Thymus (tissue), 11 donors: ENCODE data around the gene QDPR. TPM values are rescaled to one million over a fixed set of nuclear protein-coding genes. Genes with fewer than 3 reads are reported as not detected.

ENCODE experiments used
- DNase-seq, 9 donors: peaks; one replicate each; pipeline ENCODE4 v3.0.0-alpha.2; 2013; ENCODE audit warnings: low spot score in 9 of 9, low read depth in 6 of 9, missing footprints in 1 of 9
- H3K27ac ChIP-seq, 2 donors: one replicate each; pipeline ENCODE4 v1.5.1; 2013; ENCODE audit warnings: control low read depth in 1 of 2, low read depth in 1 of 2, low read length in 1 of 2, mild to moderate bottlenecking in 1 of 2, moderate library complexity in 1 of 2
- H3K27me3 ChIP-seq, 2 donors: one replicate each; pipeline ENCODE4 v1.5.1; 2013; ENCODE audit warnings: low read length in 1 of 2; ENCODE audit not compliant: control insufficient read depth in 2 of 2, insufficient read depth in 1 of 2
- H3K36me3 ChIP-seq, 2 donors: one replicate each; pipeline ENCODE4 v1.5.1; 2013; ENCODE audit warnings: low read length in 1 of 2, mild to moderate bottlenecking in 1 of 2, moderate library complexity in 1 of 2; ENCODE audit not compliant: control insufficient read depth in 2 of 2, insufficient read depth in 2 of 2
- H3K4me1 ChIP-seq, 2 donors: one replicate each; pipeline ENCODE4 v1.5.1; 2013; ENCODE audit warnings: low read length in 2 of 2; ENCODE audit not compliant: control insufficient read depth in 2 of 2, insufficient read depth in 2 of 2
- H3K4me3 ChIP-seq, 2 donors: one replicate each; pipeline ENCODE4 v1.5.1; 2013; ENCODE audit warnings: low read length in 2 of 2, control low read depth in 1 of 2, mild to moderate bottlenecking in 1 of 2
- H3K9me3 ChIP-seq, 2 donors: one replicate each; pipeline ENCODE4 v1.5.1; 2013; ENCODE audit warnings: low read length in 1 of 2, mild to moderate bottlenecking in 1 of 2; ENCODE audit not compliant: control insufficient read depth in 2 of 2, insufficient read depth in 1 of 2
- WGBS: extraction: QIAGEN DNeasy Blood & Tissue Kit; methylation state at CpG from one replicate; pipeline ENCODE4 v1.1.7; 2013; 5-methylcytosine and 5-hydroxymethylcytosine counted together
- polyA plus RNA-seq: library from polyadenylated mRNA; stranded (reverse); fragments of 200-250 nt; gene quantifications from one replicate; pipeline ENCODE4 v1.2.3, GENCODE V29; 2013
- total RNA-seq: library from RNA; stranded (reverse); fragments of 120-200 nt; gene quantifications from one replicate; pipeline ENCODE4 v1.2.4, GENCODE V29; 2013
- donor health status: healthy.

Gene QDPR
- total and polyA plus RNA-seq, 2 donors, result 4.5 to 19.5 TPM

DNA sequence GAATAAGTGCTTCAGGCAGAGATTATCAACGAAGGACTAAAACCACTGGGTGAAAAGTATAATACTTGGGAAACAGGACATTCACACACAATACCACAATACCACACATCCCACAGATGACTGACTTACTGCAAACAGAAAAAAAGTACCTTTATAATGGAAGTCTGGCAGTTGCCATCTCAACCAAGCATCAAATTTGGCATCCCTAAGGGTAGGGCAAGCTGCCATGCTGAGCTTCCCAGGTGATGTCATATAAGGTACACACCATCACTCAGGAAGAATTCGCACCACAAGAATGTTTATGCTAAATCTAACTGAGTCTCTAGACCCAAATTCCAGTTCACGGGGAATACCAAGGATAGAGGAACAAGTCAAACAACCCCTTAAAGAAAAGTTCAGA lies 9.1 kb downstream of the QDPR start:
- Histone ChIP-seq H3K9me3 (no peaks in the 10 kb centered on the region), H3K4me1 (no peaks in the 10 kb centered on the region), H3K36me3 (peaks cover 6 to 21% of the 10 kb centered on the region in 2 donors), H3K27me3 (no peaks in the 10 kb centered on the region), H3K27ac (no peak overlapping the region), H3K4me3 (no peak overlapping the region)
- WGBS, result 94% methylated on average over 3 of the region's 3 CpGs
- DNase-seq, result peak in 1 of 9 donors; percentile 12

DNA sequence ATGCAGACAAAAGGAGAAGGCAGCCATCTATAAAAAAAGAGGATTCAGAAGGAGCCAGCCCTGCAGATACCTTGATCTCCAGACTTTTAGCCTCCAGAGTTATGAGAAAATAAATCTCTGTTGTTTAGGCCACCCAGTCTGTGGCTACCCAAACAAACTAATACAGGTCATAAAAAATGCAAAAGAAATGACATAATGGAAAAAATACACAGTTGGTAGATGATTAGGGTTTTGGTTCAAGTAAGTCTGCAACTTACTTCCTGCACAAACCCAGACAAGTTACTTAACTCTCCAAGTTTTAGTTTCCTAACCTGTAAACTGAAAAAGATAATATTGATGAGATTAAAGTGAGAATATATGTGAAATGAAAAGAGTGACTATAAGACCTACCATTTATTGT lies 11.3 kb downstream of the QDPR start:
- DNase-seq, result no peak
- Histone ChIP-seq H3K4me3 (no peak overlapping the region), H3K27ac (no peak overlapping the region), H3K27me3 (no peaks in the 10 kb centered on the region), H3K9me3 (no peaks in the 10 kb centered on the region), H3K36me3 (peaks cover 3 to 23% of the 10 kb centered on the region in 2 donors), H3K4me1 (no peaks in the 10 kb centered on the region)

DNA sequence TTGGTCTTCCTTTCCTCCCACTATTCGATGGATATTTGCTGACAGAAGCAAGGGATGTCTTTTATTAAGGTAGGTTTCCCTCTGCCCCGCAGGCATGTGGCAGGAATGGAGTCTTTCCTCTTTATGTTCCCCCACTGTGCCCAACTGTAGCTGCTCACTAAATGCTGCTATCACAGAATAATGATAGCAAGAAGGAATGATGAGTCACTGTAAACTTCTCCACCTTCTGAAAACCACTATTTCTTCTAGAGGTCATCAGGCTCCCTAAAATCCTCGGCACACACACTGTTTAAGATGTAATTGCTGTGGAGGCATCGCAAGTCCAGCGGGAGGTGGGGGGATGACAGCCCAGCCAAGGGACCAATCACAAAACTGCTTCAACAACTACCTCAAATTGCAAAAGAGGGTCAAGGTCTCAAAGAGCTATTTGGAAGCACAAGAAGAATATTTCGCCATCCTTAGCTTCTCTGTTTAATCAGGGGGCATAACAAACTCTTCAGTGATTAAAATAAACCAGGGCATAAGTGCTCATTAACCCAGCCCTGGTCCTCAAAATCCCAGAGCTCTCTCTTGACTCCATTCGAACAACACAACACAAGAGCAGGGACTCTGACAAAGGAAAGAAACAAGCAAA lies 13.9 kb downstream of the QDPR start:
- no peaks in the 10 kb centered on the region for H3K27me3 ChIP-seq
- WGBS, result 98% methylated on average over 7 of the region's 7 CpGs
- H3K36me3 ChIP-seq, result peaks cover 10 to 23% of the 10 kb centered on the region in 2 donors
- H3K9me3 ChIP-seq, result no peaks in the 10 kb centered on the region
- no peaks in the 10 kb centered on the region for H3K4me1 ChIP-seq
- DNase-seq, result no peak
- no peak overlapping the region for H3K4me3 ChIP-seq
- H3K27ac ChIP-seq, result no peak overlapping the region

DNA sequence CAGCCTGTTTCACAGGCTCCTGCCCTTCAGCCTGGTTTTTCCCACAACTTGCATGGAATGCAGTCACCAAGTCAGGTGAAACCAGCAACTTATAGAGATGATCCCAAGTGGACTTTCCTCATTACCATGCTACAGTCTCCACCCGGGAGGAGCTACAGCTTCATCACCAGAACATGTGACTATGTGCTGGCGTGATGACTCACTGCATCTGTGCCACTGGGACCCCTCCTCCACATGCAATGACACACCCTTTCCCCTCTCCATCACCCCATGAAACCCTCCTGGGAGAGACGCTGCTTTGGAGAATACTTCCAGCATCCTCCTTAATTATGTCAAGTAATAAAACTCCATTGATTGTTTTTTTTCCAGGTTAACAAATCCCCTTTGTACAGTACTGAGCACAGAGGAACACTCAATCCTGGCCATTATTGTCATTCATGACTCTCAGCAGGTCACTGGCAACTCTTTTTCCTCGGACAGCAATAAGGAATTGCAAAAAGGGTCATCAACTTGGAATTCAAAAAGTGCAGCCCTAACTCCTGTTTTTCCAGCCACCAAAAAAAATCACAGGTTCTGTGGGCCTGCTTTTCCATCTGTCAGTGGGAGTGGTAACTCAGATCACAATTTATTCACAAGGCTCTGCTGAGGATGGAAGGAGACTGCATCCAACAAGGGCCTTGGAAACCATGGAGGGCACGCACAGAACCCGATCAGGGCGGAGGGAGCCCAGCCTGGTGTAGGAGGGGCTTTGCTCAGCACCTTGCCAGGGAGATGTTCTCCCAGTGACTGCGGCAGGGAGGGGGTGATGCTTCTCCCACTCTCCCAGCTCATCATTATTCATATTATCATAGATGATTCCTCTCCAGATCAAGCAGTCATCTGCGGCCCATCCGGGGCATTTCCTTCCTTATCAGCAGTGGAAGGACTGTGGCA lies 17.4 kb downstream of the QDPR start:
- no peak for DNase-seq
- no peaks in the 10 kb centered on the region for H3K9me3 ChIP-seq
- H3K27ac ChIP-seq, result no peak overlapping the region
- 96% methylated on average over 10 of the region's 10 CpGs for WGBS
- H3K4me3 ChIP-seq, result no peak overlapping the region
- peaks cover 11 to 20% of the 10 kb centered on the region in 2 donors for H3K36me3 ChIP-seq
- H3K27me3 ChIP-seq, result no peaks in the 10 kb centered on the region
- peaks cover 0 to 8% of the 10 kb centered on the region in 2 donors for H3K4me1 ChIP-seq

DNA sequence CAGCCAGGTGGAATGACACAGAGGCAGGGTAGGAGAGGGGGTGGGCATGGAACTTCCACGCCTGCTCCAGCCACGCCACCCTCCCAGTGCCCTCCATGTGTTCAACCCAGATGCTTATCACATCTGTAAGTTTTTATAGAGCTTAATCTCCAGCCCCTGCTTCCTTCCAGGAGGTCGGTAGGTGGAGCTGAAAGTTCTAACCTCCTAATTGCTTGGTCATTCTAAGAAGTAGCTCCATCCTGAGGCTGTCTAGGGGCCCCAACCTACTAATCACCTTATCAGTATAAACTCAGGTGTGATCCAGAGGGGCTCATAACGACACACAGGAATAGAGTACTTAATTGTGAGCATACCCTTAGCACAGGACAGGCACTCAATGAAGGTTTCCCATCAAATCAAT lies 18.3 kb downstream of the QDPR start:
- no peak overlapping the region for H3K4me3 ChIP-seq
- no peak for DNase-seq
- H3K27me3 ChIP-seq, result no peaks in the 10 kb centered on the region
- H3K36me3 ChIP-seq, result peaks cover 11 to 25% of the 10 kb centered on the region in 2 donors
- 74% methylated on average over 4 of the region's 4 CpGs for WGBS
- H3K9me3 ChIP-seq, result no peaks in the 10 kb centered on the region
- H3K4me1 ChIP-seq, result peaks cover 6 to 17% of the 10 kb centered on the region in 2 donors
- H3K27ac ChIP-seq, result no peak overlapping the region

DNA sequence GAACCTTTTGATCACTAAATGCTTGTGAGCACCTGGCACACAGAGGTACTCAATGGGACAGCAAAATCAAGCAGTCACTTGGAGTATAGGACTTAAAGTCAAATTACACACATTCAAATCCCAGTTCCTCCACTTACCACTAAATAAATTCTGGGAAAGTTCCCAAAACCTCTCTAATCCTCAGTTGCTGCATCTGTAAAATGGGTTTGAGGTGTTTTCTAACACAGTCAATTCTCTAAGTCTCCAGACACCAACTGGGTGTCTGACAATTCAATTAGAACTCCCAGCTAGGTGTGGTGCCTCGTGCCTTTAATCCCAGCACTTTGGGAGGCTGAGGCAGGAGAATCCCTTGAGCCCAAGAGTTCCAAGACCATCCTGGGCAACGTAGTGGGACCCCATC lies 19.0 kb downstream of the QDPR start:
- 93% methylated on average over 2 of the region's 2 CpGs for WGBS
- no peak overlapping the region for H3K27ac ChIP-seq
- H3K4me1 ChIP-seq, result peaks cover 6 to 19% of the 10 kb centered on the region in 2 donors
- no peaks in the 10 kb centered on the region for H3K9me3 ChIP-seq
- no peak overlapping the region for H3K4me3 ChIP-seq
- H3K36me3 ChIP-seq, result peaks cover 11 to 24% of the 10 kb centered on the region in 2 donors
- no peak for DNase-seq
- H3K27me3 ChIP-seq, result no peaks in the 10 kb centered on the region

DNA sequence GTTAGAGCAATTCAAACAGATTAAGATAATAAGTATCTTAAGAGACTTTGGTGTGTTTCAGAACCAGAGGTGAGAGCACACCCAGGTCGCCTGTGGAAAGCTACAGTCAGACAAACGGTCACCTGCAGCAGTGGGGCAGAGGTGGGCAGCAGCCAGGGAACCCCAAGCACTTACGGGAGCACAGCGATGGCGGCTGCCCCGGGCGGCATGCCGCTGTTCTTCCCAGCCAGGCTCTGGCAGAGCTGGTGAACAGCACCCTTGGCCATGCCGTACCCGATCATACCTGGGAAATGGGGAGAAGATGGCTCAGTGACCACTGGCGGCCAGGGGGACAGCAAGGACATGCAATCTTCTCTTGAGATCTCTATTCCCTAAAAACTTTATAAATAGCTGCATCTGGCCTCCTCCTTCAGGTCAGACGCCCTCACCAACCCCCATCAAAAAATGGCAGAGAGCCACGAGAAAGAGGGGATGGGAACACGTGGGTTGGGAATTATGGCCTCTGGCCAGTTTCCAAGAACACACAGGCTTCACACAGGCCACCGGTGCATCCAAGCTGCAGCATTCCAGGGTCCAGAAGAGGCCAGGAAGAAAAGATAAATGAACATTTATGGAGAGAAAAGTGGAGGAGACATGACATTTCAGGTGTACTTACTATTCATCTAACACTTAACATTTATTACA lies 19.7 kb downstream of the QDPR start:
- DNase-seq, result no peak
- 95% methylated on average over 15 of the region's 15 CpGs for WGBS
- Histone ChIP-seq H3K4me3 (no peak overlapping the region), H3K27me3 (no peaks in the 10 kb centered on the region), H3K27ac (no peak overlapping the region), H3K36me3 (peaks cover 11 to 20% of the 10 kb centered on the region in 2 donors), H3K9me3 (no peaks in the 10 kb centered on the region), H3K4me1 (peaks cover 6 to 19% of the 10 kb centered on the region in 2 donors)

DNA sequence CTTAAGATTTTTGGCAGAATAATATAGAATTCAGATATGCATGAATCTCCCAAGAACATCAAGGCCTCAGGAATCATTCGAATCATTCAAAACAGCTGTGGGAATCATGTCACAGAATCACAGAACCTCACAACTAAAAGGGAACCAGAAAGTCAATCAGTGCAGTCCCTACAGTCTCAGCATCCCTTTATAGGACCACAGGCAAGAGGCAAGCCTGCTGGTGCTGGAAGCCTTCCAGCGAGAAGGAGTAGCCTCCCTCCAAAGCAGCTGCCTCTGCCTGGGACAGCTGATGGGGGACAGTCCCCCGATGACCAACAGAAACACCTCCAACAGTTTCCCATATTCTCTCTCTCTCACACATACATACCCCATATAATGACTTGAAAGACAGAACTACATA lies 20.7 kb downstream of the QDPR start:
- Histone ChIP-seq H3K27ac (no peak overlapping the region), H3K4me3 (no peak overlapping the region), H3K9me3 (no peaks in the 10 kb centered on the region), H3K27me3 (no peaks in the 10 kb centered on the region), H3K4me1 (peaks cover 6 to 19% of the 10 kb centered on the region in 2 donors), H3K36me3 (peaks cover 16 to 24% of the 10 kb centered on the region in 2 donors)
- DNase-seq, result no peak
- WGBS, result 92% methylated on average over 3 of the region's 3 CpGs

DNA sequence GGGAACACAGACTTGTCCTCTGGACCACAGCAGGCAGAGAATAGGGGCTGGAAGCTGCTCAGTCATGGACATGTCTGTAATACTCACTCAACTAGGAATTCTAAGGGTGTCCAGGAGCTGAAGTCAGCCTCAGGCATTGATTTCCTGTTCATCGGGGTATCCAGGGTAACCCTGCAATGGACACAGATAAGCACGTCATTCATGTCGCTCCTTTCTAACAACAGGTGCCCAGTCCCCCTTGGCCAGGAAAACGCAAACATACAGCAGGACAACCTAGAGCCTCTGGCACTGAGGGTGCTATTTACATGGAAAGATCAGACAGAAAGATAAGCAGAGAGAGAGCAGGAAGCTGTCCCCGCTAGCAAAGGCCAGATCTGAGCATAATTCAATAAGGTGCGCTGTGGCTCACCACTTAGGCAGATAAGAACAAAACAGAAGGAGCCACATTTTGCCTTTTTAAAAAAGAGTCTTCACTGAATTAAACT lies 21.3 kb downstream of the QDPR start:
- H3K27me3 ChIP-seq, result no peaks in the 10 kb centered on the region
- no peak for DNase-seq
- WGBS, result 87% methylated on average over 6 of the region's 6 CpGs
- peaks cover 16 to 25% of the 10 kb centered on the region in 2 donors for H3K36me3 ChIP-seq
- no peaks in the 10 kb centered on the region for H3K9me3 ChIP-seq
- H3K4me3 ChIP-seq, result no peak overlapping the region
- no peak overlapping the region for H3K27ac ChIP-seq
- H3K4me1 ChIP-seq, result peaks cover 6 to 19% of the 10 kb centered on the region in 2 donors
